RPMI8226 (cell line): ENCODE measurements around the gene LY6G6F.

Source experiments
- DNase-seq: peaks from one replicate; pipeline ENCODE4 v3.0.0-alpha.2; 2015

LY6G6F gene, protein sequence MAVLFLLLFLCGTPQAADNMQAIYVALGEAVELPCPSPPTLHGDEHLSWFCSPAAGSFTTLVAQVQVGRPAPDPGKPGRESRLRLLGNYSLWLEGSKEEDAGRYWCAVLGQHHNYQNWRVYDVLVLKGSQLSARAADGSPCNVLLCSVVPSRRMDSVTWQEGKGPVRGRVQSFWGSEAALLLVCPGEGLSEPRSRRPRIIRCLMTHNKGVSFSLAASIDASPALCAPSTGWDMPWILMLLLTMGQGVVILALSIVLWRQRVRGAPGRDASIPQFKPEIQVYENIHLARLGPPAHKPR

DNA sequence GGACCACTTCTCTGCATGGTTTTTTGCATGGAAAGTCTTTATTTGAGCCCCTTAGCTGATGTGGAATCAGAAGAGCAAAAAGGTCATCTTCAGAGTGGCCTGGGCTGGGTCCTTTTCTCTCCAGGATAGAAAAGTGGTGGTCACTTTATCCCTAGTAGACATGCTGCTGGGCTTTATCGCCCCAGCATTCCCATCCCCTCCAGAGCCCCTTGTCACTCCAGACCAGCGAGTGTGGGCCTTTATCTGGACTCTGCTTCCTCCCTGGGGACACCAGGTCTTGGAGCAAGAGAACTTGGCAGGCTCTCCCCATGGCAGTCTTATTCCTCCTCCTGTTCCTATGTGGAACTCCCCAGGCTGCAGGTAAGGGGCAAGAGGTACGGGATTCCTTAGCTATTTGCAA, at the start of gene LY6G6F:
TSS of gene LY6G6F (plus strand) at position 268 of the 400 bp plus-strand sequence. CDS start at position 309, 41 bp downstream.
- DNase-seq: no peak

DNA sequence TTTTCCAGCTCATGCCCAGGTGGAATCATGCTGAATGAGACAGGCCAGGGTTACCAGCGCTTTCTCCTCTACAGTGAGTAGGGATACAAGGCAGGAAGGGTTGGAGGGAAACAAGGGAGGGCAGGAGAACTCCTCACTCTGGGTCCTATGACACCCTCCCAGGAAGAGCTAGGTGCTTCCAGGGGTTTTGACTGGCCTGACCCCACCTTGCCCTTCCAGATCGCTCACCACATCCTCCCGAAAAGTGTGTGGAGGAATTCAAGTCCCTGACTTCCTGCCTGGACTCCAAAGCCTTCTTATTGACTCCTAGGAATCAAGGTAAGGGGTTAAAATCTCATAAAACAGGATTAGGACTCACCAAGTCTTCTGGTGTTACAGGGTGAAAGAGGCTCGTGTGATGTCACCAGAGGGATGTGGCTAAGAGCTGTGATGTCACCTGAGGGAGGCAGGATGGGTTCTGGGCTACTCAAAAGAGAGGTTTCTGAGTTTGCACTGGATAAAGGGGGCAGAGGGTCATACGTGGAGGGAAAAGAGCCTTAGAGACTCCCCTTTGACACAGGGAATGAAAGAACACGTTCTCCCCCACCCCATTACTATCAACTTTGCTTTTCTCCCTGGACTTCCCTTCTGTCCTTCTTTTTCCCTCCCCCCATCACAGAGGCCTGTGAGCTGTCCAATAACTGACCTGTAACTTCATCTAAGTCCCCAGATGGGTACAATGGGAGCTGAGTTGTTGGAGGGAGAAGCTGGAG, 49.1 kb upstream of the LY6G6F start:
- DNase-seq: no peak

DNA sequence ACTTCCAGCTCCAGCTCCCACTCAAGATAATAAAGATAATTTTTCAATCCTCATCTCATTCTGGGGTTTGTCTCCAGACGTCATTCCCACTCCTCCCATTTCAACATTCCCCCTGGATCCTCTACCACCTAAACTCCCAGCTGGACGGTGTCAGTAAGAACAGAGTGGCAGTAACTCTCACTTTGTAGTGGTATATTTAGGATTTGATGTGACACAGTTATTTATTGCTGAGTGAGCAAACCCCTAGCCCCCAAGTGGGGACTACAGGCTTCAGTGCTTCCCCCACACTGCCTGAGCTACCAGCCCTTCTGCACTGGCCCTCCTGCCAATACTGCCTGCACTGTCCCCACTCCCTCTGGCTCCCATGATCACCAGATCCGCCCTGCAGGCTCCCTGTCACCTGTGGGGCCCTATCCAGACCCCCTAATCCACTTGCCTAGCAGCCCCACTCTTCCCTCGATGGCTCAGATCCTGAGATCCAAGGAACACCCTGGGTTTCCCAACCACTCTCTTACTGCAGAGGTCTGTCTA, 48.4 kb upstream of the LY6G6F start:
- no peak for DNase-seq

DNA sequence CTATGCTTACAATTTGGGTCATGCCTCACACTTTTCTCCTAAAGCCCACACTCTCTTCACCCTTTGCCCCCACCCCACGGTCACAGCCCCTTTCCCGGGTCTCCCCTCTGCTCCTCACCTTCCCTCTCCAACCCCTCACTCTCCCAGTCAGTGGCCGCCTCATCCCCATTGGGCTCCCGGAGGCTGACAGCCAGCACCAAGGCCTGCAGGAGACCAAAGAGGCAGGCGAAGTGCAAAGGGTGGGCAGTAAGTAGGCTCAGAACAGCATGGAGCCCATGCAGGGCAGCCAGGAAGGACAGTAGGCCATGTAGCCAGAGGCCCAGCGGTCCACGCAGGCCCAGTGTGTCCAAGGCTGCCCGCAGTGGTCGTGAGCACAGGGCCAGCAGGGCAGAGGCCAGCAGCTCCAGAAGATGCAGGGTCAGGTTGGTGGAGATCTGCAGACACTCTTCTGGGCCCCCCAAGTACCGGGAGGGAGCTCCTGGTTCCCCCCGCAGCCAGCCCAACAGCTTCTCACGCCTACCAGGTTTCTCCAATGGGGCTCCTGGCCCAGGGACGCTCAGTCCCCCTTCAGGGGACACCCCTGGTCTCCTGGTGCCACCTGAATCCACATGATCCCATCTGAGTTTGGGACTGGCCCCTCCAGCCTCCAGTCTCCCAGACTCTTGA, 47.5 kb upstream of the LY6G6F start:
- DNase-seq: no peak

DNA sequence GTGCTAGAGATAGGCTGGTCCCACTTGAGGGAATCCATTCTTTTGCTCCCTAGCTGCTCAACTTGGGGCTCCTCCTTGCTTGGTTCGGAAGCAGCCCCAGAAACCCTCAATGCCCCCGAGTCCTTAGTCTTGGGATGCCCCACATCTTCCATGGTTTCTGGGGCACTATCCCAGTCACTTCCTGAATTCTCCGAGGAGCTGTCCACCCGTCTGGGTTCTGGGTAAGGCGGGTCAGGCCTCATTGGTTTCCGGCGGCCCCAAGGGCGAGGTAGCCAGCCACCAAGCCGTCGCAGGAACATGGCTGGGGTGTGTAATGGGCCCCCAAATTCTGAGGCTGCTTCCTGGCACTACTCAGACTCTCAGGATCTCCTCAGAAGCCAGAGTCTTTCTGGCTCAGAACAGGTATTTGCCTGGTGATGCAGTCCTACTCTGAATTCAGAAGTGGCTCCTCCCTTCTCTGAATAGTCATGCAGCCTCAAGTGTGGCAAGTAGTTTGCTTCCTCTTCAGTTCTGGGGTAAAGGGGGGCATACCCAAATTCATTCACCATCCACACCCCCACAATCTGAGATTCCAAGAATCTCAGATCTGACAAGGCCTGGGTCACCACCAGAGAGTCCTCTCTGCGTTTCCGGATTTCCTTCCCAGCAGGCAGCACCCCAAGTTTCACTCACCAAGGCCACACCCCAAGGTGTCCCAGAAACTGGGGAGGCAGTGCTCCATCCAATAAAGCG, 46.9 kb upstream of the LY6G6F start:
- DNase-seq: peak; percentile 40

DNA sequence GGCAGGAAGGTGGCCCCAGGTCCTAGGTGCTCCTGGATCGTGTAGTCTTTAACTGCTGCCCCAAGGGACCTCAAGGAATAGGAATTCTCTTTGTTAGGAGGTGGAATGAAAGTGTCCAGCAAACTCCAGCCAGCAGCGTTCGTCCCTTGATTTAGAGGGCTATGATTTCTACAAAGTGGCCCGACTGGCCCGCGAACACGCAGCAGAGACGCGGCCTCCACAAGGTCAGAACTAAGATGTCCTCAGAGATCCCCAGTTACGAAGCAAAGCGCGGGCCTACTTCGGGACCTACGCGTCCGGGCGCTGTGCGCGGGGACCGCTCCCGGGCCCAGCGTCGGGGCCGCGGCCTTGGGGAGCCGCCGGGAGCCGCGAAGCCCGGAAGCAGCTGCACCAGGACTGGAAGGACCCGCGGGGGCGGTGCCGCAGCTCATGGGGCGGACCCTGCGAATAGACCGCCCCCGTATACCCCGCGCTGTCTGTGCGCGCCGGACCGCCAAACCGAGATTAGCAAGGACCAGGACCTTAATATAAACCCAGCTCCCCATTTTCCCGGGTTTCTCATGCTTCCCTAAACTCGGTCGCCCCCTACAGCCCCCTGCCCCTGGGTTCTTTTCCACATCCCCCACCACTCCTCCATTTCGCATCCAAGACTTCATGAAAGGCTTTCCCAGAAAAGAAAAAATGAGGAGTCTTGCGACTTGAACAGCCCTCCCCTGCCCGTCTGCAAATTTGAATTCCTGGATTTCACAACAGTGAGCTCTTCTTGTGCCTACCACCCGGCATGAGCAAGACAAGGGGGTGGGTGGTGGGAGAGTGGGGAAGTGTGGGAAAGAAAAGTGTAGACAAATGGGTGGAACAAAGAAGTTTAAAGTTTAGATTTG, 46.0 kb upstream of the LY6G6F start, which contains the start of gene C6orf47:
TSS of gene C6orf47 (minus strand) at position 398 of the 881 bp plus-strand sequence. CDS start 831 bp downstream, outside the sequence.
- DNase-seq: peak; percentile 86

DNA sequence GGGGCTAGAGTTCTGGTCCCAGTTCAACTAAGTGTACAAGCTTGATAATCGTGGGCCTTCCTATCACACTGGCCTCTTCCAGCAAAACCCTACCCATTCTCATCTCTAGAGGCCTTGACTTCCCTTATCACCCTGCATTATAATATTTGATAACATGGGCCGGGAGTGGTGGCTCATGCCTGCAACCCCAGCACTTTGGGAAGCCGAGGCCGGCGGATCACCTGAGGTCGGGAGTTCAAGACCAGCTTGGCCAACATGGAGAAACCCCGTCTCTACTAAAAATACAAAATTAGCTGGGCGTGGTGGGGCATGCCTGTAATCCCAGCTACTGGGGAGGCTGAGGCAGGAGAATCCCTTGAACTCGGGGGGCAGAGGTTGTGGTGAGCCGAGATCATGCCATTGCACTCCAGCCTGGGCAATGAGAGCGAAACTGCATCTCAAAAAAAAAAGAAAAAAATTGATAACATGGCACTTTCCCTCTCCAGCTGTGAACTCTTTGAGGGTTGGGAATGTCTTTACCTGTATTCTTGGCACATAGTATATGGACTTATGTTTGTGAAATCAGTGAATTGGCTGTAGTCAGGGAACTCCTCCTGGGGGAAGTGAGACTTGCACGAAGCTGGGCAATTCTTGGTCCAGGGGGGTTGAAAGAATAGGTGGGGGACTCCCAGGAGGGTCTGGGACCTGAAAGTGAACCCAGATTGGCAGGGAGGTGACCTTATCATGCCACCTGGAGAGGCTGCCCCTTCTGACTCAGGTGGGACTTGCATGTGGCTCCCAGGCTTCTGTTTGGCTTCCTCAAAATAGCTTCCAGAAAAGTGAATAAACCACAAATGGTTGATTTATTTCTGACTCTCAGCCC, 45.2 kb upstream of the LY6G6F start:
- no peak for DNase-seq

DNA sequence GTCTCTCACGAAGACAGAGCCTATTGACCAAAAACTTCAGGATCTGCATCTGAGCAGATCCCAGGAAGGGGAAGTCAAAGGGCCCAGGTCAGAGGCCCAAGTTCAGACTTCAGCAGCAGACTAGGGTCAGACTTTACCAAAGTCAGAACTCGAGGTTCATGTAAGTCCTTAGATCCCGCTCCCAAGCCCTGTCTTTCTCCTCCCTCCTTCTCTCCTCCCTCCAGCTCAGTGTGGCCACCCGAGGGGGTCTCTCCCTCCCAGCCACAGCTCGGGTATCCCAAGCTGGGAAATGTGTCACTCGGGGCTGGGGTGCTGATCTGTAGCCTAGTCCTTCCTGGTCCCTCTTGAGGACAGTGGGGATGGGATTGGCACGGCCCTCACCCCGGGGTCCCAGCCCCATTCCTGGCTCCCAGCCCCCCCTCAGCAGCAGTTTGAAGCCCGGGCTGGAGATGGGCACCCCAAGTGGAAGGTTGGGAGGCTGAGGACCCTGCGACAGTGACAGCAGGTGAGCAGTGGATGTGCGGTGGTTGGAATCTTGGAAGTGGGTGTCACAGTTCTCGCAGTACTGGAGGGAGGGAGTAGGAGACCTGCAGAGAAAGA, 44.4 kb upstream of the LY6G6F start:
- no peak for DNase-seq

DNA sequence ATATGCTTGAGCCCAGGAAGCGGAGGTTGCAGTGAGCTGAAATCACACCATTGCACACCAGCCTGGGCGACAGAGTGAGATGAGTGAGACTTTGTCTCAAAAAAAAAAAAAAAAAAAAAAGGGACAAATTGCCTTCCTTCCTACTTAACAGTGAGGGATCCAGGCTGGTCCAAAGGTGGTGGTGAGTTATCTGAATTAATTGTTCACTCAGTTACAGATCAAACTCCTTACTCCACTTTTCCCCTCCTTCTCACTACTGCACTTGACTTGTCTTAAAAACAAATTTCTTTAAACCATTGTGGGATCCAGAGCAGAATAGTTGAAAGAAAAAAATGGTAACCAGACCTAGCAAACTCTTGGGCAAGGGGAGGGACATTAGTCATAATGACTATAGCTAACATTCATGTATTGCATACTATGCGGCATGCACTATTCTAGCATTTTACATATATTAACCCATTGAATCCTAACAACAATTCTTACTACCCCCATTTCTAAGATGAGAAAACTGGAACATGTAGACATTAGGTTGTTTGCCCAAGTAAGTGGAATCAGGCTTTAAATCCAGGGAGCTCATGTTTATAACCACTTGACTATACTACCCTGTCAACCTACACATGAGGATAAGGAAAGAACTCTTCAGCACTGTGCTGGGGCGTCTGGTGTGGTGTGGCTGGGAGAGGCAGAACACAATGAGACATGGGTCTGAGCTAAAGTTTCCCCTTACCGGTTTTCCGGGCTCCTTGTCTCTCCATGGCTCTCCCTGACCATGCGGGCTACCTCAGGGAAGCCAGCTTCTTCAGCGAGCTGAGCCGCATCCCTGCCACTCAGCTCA, 43.3 kb upstream of the LY6G6F start:
- DNase-seq: no peak

DNA sequence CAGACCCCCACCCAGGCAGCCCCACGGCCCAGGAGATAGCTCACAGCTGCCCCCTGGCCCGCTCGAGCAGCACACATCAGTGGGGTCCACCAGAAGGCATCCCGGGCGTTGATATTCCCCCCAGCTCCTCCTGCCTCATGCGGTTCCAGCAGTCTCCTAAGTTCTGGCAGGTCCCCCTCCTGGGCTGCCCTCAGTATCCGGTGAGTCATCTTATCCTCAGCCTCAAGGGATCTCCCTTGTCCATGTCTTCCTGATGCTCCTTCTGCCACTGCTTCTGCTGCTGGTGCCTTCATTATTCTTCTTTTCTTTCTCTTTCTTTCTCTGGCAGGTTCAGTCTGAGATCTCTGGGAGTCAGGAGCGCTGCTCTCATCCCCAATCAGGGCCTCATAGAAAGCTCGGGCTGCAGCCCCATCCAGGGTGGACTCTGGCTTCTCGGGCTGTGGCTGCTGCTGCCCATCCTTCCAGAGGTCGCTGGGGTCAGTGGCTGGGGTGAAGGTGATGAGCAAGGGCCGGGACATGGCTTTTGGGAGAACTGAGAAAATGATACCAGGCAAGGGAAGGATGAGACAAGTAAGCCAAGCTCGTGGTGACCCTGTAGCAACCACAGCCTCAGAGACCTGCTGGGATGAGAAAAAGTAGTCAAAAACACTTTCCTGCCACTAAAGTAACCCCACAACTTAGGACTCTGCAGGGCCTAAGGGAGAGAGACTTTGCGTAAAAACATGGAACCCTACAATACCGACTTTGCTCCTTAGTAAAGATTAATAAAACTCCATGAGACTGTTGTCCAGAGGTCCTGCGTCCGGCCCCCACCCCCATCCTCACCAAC, 42.5 kb upstream of the LY6G6F start:
- no peak for DNase-seq

DNA sequence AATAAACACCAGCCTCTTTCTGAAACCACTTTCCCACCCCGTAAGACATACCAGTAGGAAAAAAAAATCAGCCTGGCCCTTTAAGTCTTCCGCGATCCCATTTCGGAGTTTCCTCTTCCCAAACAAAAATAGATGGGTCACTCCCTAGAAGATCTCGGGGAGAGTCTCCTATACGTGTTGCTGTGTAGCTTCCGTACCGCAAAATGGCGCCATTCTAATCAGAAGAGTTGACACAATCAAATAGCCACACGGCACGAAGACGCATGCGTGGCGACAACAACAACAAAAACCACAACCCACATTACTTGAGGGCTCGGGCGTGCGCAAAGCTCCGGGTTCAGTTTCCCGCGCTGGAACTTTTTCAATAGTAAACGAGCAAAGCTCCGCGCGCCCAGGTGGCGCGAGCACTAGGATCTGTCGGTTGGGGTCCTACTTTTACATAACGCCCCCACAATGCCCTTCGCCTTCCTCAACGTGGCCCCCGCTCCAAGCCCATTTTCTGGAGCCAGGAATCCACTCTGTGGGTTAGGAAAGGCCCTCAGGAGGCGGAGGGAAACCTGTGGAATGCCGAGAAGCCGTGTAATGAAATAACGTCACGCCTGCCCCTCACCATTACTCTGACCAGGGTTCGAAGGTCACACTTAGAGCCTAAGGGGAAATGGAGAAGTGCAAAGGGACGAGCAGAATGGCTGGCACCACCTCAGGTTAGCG, 41.7 kb upstream of the LY6G6F start, which contains the start of gene GPANK1:
TSS of gene GPANK1 (minus strand) at position 208 of the 711 bp plus-strand sequence. CDS start 519 bp downstream, outside the sequence.
- peak; percentile 95 for DNase-seq

DNA sequence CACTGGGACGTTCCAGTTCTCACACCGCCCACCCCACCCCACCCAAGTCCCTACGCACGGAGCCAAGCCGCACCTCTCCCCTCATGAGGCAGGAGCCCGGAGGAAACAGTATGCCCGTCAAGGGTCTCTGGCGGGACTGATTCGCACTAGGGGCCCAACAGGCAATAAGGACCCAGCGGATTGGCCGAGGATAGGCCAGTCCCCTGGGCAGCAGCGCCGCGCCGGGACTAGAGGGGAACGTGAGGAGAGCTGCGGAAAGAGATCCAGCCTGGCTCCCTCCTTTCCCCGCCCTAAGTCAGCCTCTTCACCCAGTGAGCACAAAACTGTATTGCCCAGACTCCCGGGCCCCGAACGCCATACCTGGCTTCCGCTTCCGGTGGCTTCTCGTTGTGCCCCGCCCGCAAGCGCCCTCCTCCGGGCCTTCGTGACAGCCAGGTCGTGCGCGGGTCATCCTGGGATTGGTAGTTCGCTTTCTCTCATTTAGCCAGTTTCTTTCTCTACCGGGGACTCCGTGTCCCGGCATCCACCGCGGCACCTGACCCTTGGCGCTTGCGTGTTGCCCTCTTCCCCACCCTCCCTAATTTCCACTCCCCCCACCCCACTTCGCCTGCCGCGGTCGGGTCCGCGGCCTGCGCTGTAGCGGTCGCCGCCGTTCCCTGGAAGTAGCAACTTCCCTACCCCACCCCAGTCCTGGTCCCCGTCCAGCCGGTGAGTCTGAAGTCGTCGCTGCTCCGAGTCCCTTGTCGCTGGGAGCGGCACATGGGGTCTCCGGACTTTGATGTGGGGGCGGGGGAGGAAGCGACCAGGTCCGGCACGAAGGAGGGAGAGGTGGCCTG, 40.9 kb upstream of the LY6G6F start, which contains the start of gene CSNK2B:
TSS of gene CSNK2B (plus strand) at position 580 of the 836 bp plus-strand sequence. CDS start 752 bp downstream, outside the sequence.
- peak; percentile 98 for DNase-seq

DNA sequence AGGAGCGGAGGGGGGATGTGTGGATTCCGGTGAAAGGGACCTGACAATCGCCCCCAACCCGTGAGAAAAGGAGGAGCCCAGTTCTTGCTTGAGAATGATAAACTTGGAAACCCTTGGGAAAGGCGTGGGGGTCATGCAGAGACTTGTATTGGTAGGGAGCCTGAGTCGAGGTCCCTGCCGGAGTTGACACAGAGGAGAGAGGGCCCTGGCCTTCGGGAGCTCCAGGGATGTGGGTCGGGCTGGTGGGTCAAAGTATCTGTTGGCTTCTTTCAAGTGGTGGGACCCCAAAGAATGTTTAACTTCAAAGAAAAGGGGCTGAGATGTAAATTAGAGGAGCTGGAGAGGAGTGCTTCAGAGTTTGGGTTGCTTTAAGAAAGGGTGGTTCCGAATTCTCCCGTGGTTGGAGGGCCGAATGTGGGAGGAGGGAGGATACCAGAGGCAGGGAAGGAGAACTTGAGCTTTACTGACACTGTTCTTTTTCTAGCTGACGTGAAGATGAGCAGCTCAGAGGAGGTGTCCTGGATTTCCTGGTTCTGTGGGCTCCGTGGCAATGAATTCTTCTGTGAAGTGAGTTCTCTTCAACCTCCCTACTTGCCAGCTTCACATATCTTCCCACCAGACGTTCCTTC, 40.2 kb upstream of the LY6G6F start:
- DNase-seq: no peak

DNA sequence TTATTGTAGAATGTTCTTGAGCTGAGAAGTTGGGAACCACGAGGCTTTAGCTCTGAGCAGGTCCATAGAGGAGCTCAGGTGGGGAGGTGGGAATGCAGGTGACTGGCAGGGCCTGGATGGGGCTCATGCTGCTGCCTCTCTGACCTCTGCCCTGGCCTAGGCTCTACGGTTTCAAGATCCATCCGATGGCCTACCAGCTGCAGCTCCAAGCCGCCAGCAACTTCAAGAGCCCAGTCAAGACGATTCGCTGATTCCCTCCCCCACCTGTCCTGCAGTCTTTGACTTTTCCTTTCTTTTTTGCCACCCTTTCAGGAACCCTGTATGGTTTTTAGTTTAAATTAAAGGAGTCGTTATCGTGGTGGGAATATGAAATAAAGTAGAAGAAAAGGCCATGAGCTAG, 37.0 kb upstream of the LY6G6F start, which contains the start of gene LY6G5B:
TSS of gene LY6G5B (plus strand) at position 301 of the 400 bp plus-strand sequence. CDS start 975 bp downstream, outside the sequence.
- DNase-seq: no peak

DNA sequence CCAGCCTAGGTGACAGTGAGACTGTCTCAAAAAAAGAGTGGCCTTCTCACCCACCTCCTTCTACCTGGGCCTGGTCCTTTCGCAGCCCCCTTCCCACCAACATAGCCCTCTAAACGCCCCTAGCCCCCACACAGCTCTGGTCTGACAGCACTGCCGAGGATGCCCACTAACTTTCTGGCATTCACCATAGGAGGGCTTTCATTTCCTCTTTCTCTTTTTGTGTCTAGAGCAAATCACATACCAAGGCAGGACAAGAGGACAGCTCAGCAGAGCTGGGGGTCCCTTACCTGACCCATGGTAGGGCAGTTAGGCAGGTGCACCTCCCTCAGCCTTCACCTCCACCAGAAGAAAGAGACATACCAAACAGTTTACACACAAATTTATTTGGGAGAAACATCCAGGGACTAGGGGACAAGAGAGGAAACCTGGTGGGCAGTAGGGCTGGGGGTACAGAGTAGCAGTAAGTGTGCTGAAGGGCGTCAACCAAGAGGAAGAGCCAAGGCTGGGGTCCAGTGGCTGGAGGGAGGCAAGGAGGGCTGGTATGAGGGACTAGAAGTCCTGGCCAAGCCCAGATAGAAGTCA, 30.3 kb upstream of the LY6G6F start:
- DNase-seq: peak; percentile 34
